Keratinocyte (primary cell): Measurements from ENCODE around the gene FBXO33. TPM values are rescaled to one million over a fixed set of nuclear protein-coding genes. Genes with fewer than 3 reads are reported as not detected.

Experiments
- DNase-seq: peaks from one replicate; pipeline ENCODE4 v3.0.0-alpha.2; 2011; ENCODE audit warnings: low read depth, missing footprints, low spot score
- FAIRE-seq: peaks from 2 replicates; lab custom pipeline; 2011; peaks lifted over from hg19 to GRCh38; lab: Jason Lieb, UNC
- H2AFZ ChIP-seq: 2 replicates; pipeline ENCODE4 v1.6.0; 2012; ENCODE audit warnings: low read length, control low read depth, inconsistent platforms; ENCODE audit not compliant: control insufficient read depth
- H3K27ac ChIP-seq: 2 replicates; pipeline ENCODE4 v1.5.1; 2011; ENCODE audit warnings: low read length; ENCODE audit not compliant: control insufficient read depth, insufficient read depth
- H3K27me3 ChIP-seq: 3 replicates; pipeline ENCODE4 v1.6.0; 2011; ENCODE audit warnings: low read length; ENCODE audit not compliant: control insufficient read depth, insufficient read depth; ENCODE audit errors: extremely low read depth
- H3K36me3 ChIP-seq, 2 experiments: 2 replicates in 1 of 2; 3 replicates in 1 of 2; pipeline ENCODE4 v1.5.1; 2011; ENCODE audit warnings: low read length in 2 of 2, mild to moderate bottlenecking in 1 of 2; ENCODE audit not compliant: control insufficient read depth in 2 of 2, insufficient read depth in 2 of 2; ENCODE audit errors: extremely low read depth in 1 of 2
- H3K4me1 ChIP-seq: 3 replicates; pipeline ENCODE4 v1.5.1; 2011; ENCODE audit warnings: low read length; ENCODE audit not compliant: control insufficient read depth, insufficient read depth; ENCODE audit errors: extremely low read depth
- H3K4me2 ChIP-seq: 3 replicates; pipeline ENCODE4 v1.6.0; 2011; ENCODE audit warnings: low read depth, low read length; ENCODE audit not compliant: control insufficient read depth, insufficient read depth; ENCODE audit errors: extremely low read depth
- H3K4me3 ChIP-seq, 3 experiments: fragments of 200-600 bp in 1 of 3; sonication (generic) in 1 of 3; 2 replicates in 2 of 3; 3 replicates in 1 of 3; pipeline ENCODE4 v1.5.1; 2011 to 2016; ENCODE audit warnings: low read length in 3 of 3, mild to moderate bottlenecking in 3 of 3, control low read depth in 2 of 3, inconsistent platforms in 1 of 3, low read depth in 1 of 3, mixed read lengths in 1 of 3, mixed run types in 1 of 3, moderate library complexity in 1 of 3; ENCODE audit not compliant: control insufficient read depth in 2 of 3, insufficient read depth in 2 of 3; ENCODE audit errors: extremely low read depth in 1 of 3
- H3K79me2 ChIP-seq: 2 replicates; pipeline ENCODE4 v1.6.0; 2012; ENCODE audit warnings: low read length; ENCODE audit not compliant: control insufficient read depth, insufficient read depth
- H3K9ac ChIP-seq: 3 replicates; pipeline ENCODE4 v1.6.0; 2011; ENCODE audit warnings: low read length; ENCODE audit not compliant: control insufficient read depth, insufficient read depth; ENCODE audit errors: extremely low read depth
- H3K9me1 ChIP-seq: 3 replicates; pipeline ENCODE4 v1.6.0; 2011; ENCODE audit warnings: low read length; ENCODE audit not compliant: control insufficient read depth, insufficient read depth; ENCODE audit errors: extremely low read depth
- H3K9me3 ChIP-seq: 2 replicates; pipeline ENCODE4 v1.5.1; 2012; ENCODE audit warnings: low read depth, low read length; ENCODE audit not compliant: control insufficient read depth
- H4K20me1 ChIP-seq: 3 replicates; pipeline ENCODE4 v1.6.0; 2011; ENCODE audit warnings: low read length; ENCODE audit not compliant: control insufficient read depth, insufficient read depth; ENCODE audit errors: extremely low read depth
- EZH2 ChIP-seq: IDR thresholded peaks from one replicate; pipeline ENCODE4 v1.6.1; 2012; ENCODE audit warnings: inconsistent platforms, mild to moderate bottlenecking, low read length, moderate library complexity
- dilution Hi-C: fragments of 300-500 bp; cut with MboI; formaldehyde crosslinking; loops from one replicate; pipeline ENCODE4 v1.7.0; 2020; ENCODE audit warnings: low sequenced_read_pairs; ENCODE audit not compliant: extremely low pct_ligation_motif_present
- polyA plus RNA-seq, 5 experiments: library from polyadenylated mRNA; depleted of rRNA in 3 of 5; stranded (reverse) in 3 of 5; stranded (forward) in 1 of 5; unstranded in 1 of 5; fragments of >200 nt; gene quantifications; 1 replicate in 1 of 5; 2 replicates in 3 of 5; 3 replicates in 1 of 5; pipeline versions ENCODE4 v1.2.1 to v1.2.3, GENCODE V29; 2011 to 2012; ENCODE audit warnings: missing spikeins in 2 of 5, low read depth in 1 of 5, low replicate concordance in 1 of 5
- TF ChIP-seq, protein P1 (sequence below), 3 experiments: IDR thresholded peaks in 1 of 3; conservative IDR thresholded peaks in 1 of 3; optimal IDR thresholded peaks in 1 of 3; 2 replicates in 2 of 3; 3 replicates in 1 of 3; pipeline versions ENCODE3 to v1.5.1; 2011; ENCODE audit warnings: low read length in 3 of 3, mild to moderate bottlenecking in 3 of 3, moderate library complexity in 2 of 3, control low read depth in 1 of 3, inconsistent platforms in 1 of 3; ENCODE audit not compliant: insufficient read depth in 2 of 3; ENCODE audit errors: extremely low read depth in 1 of 3

Gene FBXO33
- polyA plus RNA-seq, 1 donor (not counting 4 experiments of a cell fraction or from before 2014, with no cell fraction given): 12.0 TPM

DNA sequence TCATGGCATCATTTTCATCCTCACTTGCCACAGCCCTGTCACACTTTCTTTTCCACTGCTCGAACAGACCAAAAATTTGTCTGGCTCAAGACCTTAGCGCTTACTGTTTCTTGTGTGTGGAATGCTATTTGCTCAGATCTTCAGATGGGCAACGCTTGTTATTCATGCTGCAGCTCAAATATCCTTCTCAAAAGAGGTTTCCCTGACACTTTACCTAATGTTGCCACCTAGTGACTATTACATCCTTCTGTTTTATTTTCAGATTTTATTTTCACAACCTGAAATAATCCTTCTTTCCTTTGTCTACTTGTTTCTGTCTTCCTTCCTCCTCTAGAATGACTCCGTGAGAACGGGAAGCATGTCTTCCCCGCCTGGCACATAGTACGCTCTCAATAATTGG is 5.6 kb downstream of the FBXO33 start:
- no peak for DNase-seq
- H3K9ac ChIP-seq: no peak overlapping the region
- no peak overlapping the region for H3K4me2 ChIP-seq
- FAIRE-seq: no peak
- peaks cover 19% of the 10 kb centered on the region for H3K79me2 ChIP-seq
- H3K27me3 ChIP-seq: no peaks in the 10 kb centered on the region
- no peak for TF ChIP-seq EZH2
- TF ChIP-seq, protein P1, sequence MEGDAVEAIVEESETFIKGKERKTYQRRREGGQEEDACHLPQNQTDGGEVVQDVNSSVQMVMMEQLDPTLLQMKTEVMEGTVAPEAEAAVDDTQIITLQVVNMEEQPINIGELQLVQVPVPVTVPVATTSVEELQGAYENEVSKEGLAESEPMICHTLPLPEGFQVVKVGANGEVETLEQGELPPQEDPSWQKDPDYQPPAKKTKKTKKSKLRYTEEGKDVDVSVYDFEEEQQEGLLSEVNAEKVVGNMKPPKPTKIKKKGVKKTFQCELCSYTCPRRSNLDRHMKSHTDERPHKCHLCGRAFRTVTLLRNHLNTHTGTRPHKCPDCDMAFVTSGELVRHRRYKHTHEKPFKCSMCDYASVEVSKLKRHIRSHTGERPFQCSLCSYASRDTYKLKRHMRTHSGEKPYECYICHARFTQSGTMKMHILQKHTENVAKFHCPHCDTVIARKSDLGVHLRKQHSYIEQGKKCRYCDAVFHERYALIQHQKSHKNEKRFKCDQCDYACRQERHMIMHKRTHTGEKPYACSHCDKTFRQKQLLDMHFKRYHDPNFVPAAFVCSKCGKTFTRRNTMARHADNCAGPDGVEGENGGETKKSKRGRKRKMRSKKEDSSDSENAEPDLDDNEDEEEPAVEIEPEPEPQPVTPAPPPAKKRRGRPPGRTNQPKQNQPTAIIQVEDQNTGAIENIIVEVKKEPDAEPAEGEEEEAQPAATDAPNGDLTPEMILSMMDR (optimal IDR thresholded peaks at IDR 0.05 in 1 of 3, IDR thresholded peaks at IDR 0.05 in 1 of 3, conservative IDR thresholded peaks at IDR 0.05 in 1 of 3; ENCODE audit: extremely low read depth in 1 of 3, insufficient read depth in 2 of 3, low read length in 3 of 3): no peak
- H3K36me3 ChIP-seq: no peaks in the 10 kb centered on the region
- no peak overlapping the region for H3K27ac ChIP-seq
- dilution Hi-C loops: no loop called here
- no peak overlapping the region for H2AFZ ChIP-seq
- H4K20me1 ChIP-seq: no peaks in the 10 kb centered on the region
- H3K9me3 ChIP-seq: no peaks in the 10 kb centered on the region
- no peak overlapping the region for H3K4me3 ChIP-seq
- H3K4me1 ChIP-seq: peaks cover 4% of the 10 kb centered on the region
- H3K9me1 ChIP-seq: no peaks in the 10 kb centered on the region

DNA sequence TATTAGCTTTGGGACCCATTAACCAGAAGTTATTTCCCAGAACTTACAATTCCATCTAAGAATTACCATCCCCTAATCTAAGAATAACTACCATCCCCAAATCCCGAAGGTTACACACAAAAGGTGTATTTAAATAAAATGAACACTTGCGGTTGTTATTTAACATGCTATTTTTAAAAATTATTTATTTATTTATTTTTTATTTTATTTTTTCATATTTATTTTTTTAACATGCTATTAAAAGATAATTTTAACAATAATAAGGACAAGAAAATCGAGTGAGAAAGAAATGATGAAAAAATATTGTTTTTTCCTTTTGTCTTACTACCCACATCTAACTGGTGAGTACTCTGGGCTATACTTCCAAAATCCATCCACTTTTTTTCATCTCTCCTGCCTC is 6.3 kb downstream of the FBXO33 start:
- Histone ChIP-seq H3K4me2 (no peak overlapping the region), H3K4me1 (peaks cover 4% of the 10 kb centered on the region), H3K9ac (no peak overlapping the region), H3K27ac (no peak overlapping the region), H2AFZ (no peak overlapping the region), H3K36me3 (no peaks in the 10 kb centered on the region), H3K4me3 (no peak overlapping the region), H3K79me2 (peaks cover 14% of the 10 kb centered on the region), H3K27me3 (no peaks in the 10 kb centered on the region), H3K9me3 (no peaks in the 10 kb centered on the region), H4K20me1 (no peaks in the 10 kb centered on the region), H3K9me1 (no peaks in the 10 kb centered on the region)
- no peak for FAIRE-seq
- TF ChIP-seq, protein P1 (optimal IDR thresholded peaks at IDR 0.05 in 1 of 3, IDR thresholded peaks at IDR 0.05 in 1 of 3, conservative IDR thresholded peaks at IDR 0.05 in 1 of 3; ENCODE audit: extremely low read depth in 1 of 3, insufficient read depth in 2 of 3, low read length in 3 of 3): no peak
- DNase-seq: no peak
- dilution Hi-C loops: no loop called here
